Fibroblast of villous mesenchyme (primary cell): Measurements from ENCODE around the gene PLXNA4. TPM values are rescaled to one million over a fixed set of nuclear protein-coding genes. Genes with fewer than 3 reads are reported as not detected.

Experiments used
- DNase-seq: peaks from one replicate; pipeline ENCODE4 v3.0.0-alpha.2; 2010; ENCODE audit warnings: low read depth
- H3K4me3 ChIP-seq: 2 replicates; pipeline ENCODE4 v1.5.1; 2011; ENCODE audit warnings: low read depth, mild to moderate bottlenecking, low read length
- CTCF ChIP-seq: IDR thresholded peaks from 2 replicates; pipeline ENCODE4 v1.5.1; 2012; ENCODE audit warnings: low read depth, mild to moderate bottlenecking, low read length; ENCODE audit not compliant: insufficient read depth
- total RNA-seq: library from RNA; depleted of rRNA; stranded (reverse); fragments of >200 nt; gene quantifications from 2 replicates; pipeline ENCODE4 v1.2.3, GENCODE V29; 2012

The PLXNA4 gene
- total RNA-seq, 1 donor = not detected

GRCh38 chr7:132220060-132220459, 356.2 kb downstream of the PLXNA4 start:
- TF ChIP-seq CTCF = no peak
- DNase-seq = no peak
- H3K4me3 ChIP-seq = no peak overlapping the region

- no peak for TF ChIP-seq CTCF
- no peak for DNase-seq
Observed at GRCh38 chr7:132218876-132219275, 357.4 kb downstream of the PLXNA4 start.

GRCh38 chr7:132216847-132217525, 359.3 kb downstream of the PLXNA4 start:
- no peak for DNase-seq
- TF ChIP-seq CTCF = no peak
- no peak overlapping the region for H3K4me3 ChIP-seq

More at GRCh38 chr7:132218876-132219275, 357.4 kb downstream of the PLXNA4 start:
- H3K4me3 ChIP-seq = no peak overlapping the region

- no peak for DNase-seq
- no peak for TF ChIP-seq CTCF
- H3K4me3 ChIP-seq = no peak overlapping the region
Observed at GRCh38 chr7:132214452-132214851, 361.8 kb downstream of the PLXNA4 start.

- no peak for DNase-seq
- TF ChIP-seq CTCF = no peak
- H3K4me3 ChIP-seq = no peak overlapping the region
Observed at GRCh38 chr7:132213583-132213982, 362.7 kb downstream of the PLXNA4 start.

GRCh38 chr7:132211971-132212370, 364.3 kb downstream of the PLXNA4 start:
- DNase-seq = no peak
- TF ChIP-seq CTCF = no peak
- no peak overlapping the region for H3K4me3 ChIP-seq

- DNase-seq = no peak
Observed at GRCh38 chr7:132210821-132211220, 365.4 kb downstream of the PLXNA4 start.

More at GRCh38 chr7:132210821-132211220, 365.4 kb downstream of the PLXNA4 start:
- TF ChIP-seq CTCF = no peak
- H3K4me3 ChIP-seq = no peak overlapping the region
